HG03280 (cell line): Measurements from ENCODE around the gene MYL4.
"Not testable (repeated sequence)": the region's sequence is repeated elsewhere in the genome, so short reads cannot be mapped to it uniquely, and the experiment has no call there.

Source experiments
- ATAC-seq: cut with Tn5 transposase; IDR thresholded peaks from one replicate; pipeline ENCODE4 v1.9.1; 2021; ENCODE audit warnings: mild to moderate bottlenecking, moderate library complexity; ENCODE audit not compliant: unreplicated experiment

The MYL4 gene

GRCh38 chr17:47219621-47220475 lies 10.7 kb downstream of the MYL4 start:
- no peak for ATAC-seq

DNA sequence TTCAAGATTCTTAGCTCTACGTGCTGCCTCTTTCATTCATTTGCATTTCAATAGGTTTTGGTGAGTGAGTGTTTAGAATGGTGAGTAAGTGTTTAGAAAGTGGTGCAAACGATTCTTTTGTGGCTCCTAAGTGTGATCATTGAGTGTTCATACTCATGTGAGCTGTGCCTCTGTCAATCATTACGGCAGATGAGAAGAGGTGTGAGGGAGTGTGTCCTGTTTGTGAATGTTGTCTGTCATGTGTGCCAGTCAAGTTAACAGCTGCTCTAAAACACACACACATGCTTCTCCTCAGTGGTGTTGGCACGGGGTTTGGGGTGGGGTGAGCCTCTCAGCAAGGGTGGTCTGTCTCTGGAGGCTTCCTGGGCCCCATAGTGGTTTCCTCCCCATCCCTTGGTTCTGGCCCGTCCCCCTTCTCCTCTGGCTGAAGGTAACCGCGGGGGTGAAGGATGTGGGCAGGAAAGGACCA lies 11.4 kb downstream of the MYL4 start:
- no peak for ATAC-seq

- no peak for ATAC-seq
These were observed 12.0 kb downstream of the MYL4 start for GRCh38 chr17:47221154-47221553.

DNA sequence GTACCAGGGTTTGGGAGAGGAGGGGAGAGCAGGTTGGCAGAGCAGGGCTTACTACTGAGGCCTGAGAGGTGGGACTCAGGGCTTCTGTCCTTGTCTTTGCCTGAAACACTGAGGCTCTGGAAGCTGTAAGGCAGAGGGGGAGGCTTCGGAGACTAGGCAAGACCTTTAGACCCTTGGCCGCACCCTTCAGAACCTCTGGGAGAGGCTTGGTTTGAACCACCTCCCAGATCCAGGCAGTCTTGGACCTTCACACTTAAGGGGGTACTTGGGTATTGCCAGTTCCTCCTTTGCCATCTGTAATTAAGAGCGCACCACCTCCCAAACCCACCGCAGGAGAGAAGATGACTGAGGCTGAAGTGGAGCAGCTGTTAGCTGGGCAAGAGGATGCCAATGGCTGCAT lies 12.9 kb downstream of the MYL4 start:
- no peak for ATAC-seq

DNA sequence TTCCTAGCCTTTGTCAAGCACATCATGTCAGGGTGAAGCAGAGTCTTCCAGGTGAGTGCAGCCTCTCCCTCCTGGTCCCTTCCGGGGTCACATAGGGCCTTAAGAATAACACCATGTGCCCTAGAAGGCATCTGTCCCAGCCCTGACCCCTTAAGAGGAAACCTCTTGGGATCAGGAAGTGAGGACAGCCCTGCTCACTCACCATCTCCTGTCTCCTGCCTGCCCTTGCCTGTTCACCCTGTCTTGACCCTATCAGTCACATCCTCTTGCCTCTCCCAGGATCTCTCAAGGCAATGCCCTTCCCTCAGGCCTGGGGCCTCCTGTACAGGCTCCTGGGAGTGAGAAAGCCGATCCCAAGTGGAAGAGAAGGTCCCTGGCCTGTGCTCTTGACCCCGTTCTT lies 13.9 kb downstream of the MYL4 start:
- no peak for ATAC-seq

GRCh38 chr17:47223460-47223859 lies 14.3 kb downstream of the MYL4 start:
- no peak for ATAC-seq

- not testable (repeated sequence) for ATAC-seq
These were observed 14.9 kb downstream of the MYL4 start for GRCh38 chr17:47224077-47224476.

GRCh38 chr17:47224966-47225365 lies 15.8 kb downstream of the MYL4 start:
- ATAC-seq: no peak

- no peak for ATAC-seq
These were observed 16.3 kb downstream of the MYL4 start for GRCh38 chr17:47225436-47225858.

GRCh38 chr17:47225911-47226688 lies 17.0 kb downstream of the MYL4 start:
- no peak for ATAC-seq

GRCh38 chr17:47227862-47228261 lies 18.7 kb downstream of the MYL4 start:
- ATAC-seq: no peak

- ATAC-seq: peak; percentile 69
These were observed 20.6 kb downstream of the MYL4 start for GRCh38 chr17:47229535-47230443.

- no peak for ATAC-seq
These were observed 21.7 kb downstream of the MYL4 start for GRCh38 chr17:47230864-47231263.

GRCh38 chr17:47231334-47231733 lies 22.2 kb downstream of the MYL4 start:
- ATAC-seq: no peak

- ATAC-seq: no peak
These were observed 22.7 kb downstream of the MYL4 start for GRCh38 chr17:47231866-47232265.

GRCh38 chr17:47232465-47232864 lies 23.3 kb downstream of the MYL4 start:
- ATAC-seq: no peak

DNA sequence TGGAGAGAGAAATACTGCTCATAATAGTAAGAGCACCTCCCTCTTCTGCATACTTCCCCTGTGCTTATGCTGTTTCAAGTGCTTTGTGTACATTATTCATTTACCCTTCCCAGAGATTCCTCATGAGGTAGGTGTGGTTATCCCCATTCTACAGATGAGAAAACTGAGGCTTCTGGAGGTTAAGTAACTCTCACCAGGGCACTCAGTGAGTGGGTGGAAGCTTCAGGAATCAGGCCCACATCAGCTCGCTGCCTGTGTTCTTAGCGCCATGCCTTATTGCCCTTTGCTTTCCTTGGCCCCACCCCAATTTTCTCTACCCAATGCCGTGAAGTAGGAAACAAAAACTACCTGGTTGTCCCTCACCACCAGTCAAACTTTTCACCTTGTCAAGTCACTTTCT lies 26.4 kb downstream of the MYL4 start:
- no peak for ATAC-seq

DNA sequence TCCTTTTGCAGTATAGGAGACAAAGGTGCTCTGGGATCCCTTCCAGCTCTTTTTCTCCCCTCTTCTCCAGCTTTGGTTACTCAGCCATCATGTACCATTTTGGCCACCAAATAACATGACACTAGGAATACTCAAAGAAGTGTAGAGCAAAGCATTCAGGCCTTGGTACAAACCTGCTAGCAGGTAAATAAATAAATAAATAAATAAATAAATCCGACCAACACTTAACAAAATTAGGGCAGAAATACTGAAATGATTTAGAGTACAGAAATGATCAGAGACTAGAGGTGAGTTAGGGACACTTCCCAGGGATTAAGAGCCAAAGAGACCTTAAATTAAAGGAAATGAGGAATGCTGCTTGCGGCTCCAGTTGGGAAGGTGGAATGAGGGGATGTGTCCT lies 26.8 kb downstream of the MYL4 start:
- ATAC-seq: no peak

- ATAC-seq: no peak
These were observed 28.7 kb downstream of the MYL4 start for GRCh38 chr17:47237841-47238240.

DNA sequence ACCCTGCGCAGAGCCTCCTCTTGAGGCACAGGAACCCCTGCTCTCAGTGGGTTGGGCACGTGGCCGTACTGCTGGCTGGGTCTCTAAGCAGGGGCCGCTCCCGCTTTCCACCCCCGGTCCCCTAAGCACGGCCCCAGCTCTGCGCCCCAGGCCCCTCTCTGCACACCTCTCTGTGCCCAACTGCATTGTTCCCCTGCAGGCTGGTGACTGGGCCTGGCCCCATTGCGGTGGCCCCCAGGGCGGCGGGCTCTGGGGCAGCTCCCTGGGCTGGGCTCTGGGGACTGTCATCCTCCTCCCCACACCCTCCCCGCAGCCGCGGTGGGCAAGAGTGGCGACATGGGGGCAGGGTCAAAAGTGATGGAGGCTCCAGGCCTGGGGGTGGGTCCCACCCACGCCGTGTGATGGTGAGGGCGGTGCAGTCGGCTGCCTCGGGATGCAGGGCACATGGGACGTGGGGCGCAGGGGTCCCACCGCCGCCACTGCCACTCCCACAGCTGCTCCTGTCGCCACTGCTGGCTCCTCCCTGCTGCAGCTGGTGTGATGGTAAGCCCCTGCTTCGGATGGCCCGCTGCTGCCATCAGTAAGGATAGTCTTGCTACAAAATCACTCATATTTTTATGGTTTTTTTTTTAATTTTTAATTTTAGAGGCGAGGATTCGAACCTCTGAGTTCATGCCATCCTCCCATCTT lies 29.3 kb downstream of the MYL4 start:
- no peak for ATAC-seq
